NB4 (cell line): Measurements from ENCODE around the gene TULP4.

Source experiments
- DNase-seq: peaks from one replicate; pipeline ENCODE4 v3.0.0; 2010; ENCODE audit warnings: low read depth
- H3K4me3 ChIP-seq: one replicate; pipeline ENCODE4 v1.5.1; 2011; ENCODE audit warnings: mild to moderate bottlenecking, low read depth, low read length, moderate library complexity
- MAX ChIP-seq: IDR thresholded peaks from 2 replicates; pipeline ENCODE4 v1.6.1; 2011; ENCODE audit warnings: low read depth, low read length
- MYC ChIP-seq: IDR thresholded peaks from 2 replicates; pipeline ENCODE4 v1.6.1; 2011; ENCODE audit warnings: low read depth, low read length
- POLR2A ChIP-seq: IDR thresholded peaks from 2 replicates; pipeline ENCODE4 v1.6.1; 2011; ENCODE audit warnings: mild to moderate bottlenecking; ENCODE audit not compliant: insufficient read length; ENCODE audit errors: extremely low read depth
- TF ChIP-seq, protein P1 (sequence below): IDR thresholded peaks from one replicate; pipeline ENCODE4 v1.5.1; 2012; ENCODE audit warnings: low read depth, low read length

TULP4 gene

DNA sequence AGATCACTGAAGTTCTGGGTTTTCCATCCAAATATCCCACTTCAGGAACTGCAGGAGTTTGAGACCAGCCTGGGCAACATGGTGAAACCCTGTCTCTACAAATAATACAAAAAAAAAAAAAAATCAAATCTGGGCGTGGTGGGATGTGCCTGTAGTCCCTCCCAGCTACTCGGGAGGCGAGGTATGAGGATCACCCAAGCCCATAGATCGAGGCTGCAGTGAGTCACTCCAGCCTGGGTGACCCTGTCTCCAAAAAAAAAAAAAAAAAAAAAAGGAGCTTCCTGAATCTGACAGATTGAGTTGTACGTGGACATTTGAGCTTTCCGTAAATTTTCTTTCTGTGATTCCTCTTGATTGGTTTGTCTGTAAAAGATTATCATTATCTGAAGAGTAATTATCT lies 55.6 kb downstream of the TULP4 start:
- H3K4me3 ChIP-seq = no peak overlapping the region
- no peak for DNase-seq
- TF ChIP-seq MYC (no peak), MAX (no peak), POLR2A (no peak)
- TF ChIP-seq, protein P1, sequence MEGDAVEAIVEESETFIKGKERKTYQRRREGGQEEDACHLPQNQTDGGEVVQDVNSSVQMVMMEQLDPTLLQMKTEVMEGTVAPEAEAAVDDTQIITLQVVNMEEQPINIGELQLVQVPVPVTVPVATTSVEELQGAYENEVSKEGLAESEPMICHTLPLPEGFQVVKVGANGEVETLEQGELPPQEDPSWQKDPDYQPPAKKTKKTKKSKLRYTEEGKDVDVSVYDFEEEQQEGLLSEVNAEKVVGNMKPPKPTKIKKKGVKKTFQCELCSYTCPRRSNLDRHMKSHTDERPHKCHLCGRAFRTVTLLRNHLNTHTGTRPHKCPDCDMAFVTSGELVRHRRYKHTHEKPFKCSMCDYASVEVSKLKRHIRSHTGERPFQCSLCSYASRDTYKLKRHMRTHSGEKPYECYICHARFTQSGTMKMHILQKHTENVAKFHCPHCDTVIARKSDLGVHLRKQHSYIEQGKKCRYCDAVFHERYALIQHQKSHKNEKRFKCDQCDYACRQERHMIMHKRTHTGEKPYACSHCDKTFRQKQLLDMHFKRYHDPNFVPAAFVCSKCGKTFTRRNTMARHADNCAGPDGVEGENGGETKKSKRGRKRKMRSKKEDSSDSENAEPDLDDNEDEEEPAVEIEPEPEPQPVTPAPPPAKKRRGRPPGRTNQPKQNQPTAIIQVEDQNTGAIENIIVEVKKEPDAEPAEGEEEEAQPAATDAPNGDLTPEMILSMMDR = no peak

DNA sequence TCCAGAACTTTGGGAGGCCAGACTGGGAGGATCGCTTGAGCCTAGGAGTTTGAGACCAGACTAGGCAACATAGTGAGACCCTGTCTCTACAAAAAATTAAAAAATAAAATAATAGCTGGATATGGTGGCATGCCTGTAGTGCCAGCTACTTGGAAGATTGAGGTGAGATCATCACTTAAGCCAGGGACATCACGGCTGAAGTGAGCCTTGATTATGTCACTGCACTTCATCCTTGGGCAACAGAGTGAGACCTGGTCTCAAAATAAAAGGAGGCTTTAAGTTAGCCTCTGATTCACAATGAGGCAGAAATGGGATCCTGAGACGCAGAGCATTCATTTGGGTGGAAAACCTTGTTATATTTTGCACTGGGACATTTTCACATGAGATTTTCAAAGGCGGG lies 57.0 kb downstream of the TULP4 start:
- no peak for DNase-seq
- TF ChIP-seq POLR2A (no peak), MYC (no peak), MAX (no peak)
- TF ChIP-seq, protein P1 = no peak
- no peak overlapping the region for H3K4me3 ChIP-seq

GRCh38 chr6:158370805-158371204 lies 58.5 kb downstream of the TULP4 start:
- TF ChIP-seq, protein P1 = no peak
- TF ChIP-seq MAX (no peak), MYC (no peak), POLR2A (no peak)
- no peak for DNase-seq
- no peak overlapping the region for H3K4me3 ChIP-seq

- H3K4me3 ChIP-seq = no peak overlapping the region
- no peak for DNase-seq
- TF ChIP-seq MAX = no peak
- no peak for TF ChIP-seq POLR2A
- TF ChIP-seq MYC = no peak
These were observed 59.0 kb downstream of the TULP4 start for GRCh38 chr6:158371261-158371660.

GRCh38 chr6:158372574-158372973 lies 60.3 kb downstream of the TULP4 start:
- no peak for TF ChIP-seq MAX
- TF ChIP-seq POLR2A = no peak
- TF ChIP-seq, protein P1 = no peak
- no peak for TF ChIP-seq MYC
- no peak for DNase-seq
- no peak overlapping the region for H3K4me3 ChIP-seq

GRCh38 chr6:158373214-158373613 lies 60.9 kb downstream of the TULP4 start:
- no peak for DNase-seq
- TF ChIP-seq POLR2A (no peak), MAX (no peak), MYC (no peak)
- TF ChIP-seq, protein P1 = no peak
- no peak overlapping the region for H3K4me3 ChIP-seq
